ENCODE results near the gene NBEAL1. TPM values are rescaled to one million over a fixed set of nuclear protein-coding genes. Genes with fewer than 3 reads are reported as not detected.
"Not testable (repeated sequence)": the region's sequence is repeated elsewhere in the genome, so short reads cannot be mapped to it uniquely, and the experiment has no call there.

Gene NBEAL1
- total RNA-seq, 4 donors from 2014 or later: 20.5 to 24.1 (median 23.1) TPM

DNA sequence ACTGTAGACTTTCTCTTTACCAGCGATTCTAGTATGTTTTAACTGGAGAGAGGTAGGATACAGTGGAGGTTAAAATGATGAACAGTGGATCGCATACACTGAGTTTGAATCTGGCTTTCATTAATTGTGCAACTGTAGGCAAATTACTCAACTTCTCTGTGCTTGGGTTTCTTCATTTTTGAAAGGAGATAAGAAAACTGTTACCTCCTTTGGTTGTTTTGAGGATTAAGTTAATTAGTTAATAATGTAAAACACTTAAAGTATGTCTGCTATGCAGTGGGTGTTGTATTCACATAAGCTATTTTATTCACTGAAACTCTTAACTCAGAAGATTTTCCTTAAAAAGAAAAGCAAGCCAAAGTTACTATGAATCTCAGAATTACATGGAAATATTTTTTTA is 112.3 kb downstream of the NBEAL1 start:
- Histone ChIP-seq H3K4me1 (no peaks in the 10 kb centered on the region), H3K4me3 (no peak overlapping the region), H3K9me3 (no peaks in the 10 kb centered on the region), H3K27me3 (no peaks in the 10 kb centered on the region), H3K27ac (replicated peaks in 1 of 4) (no peak overlapping the region), H3K36me3 (peaks cover 13 to 93% (median 56%) of the 10 kb centered on the region in 4 donors)
- WGBS: 84% methylated on average over 2 of the region's 2 CpGs
- TF ChIP-seq, protein P1, sequence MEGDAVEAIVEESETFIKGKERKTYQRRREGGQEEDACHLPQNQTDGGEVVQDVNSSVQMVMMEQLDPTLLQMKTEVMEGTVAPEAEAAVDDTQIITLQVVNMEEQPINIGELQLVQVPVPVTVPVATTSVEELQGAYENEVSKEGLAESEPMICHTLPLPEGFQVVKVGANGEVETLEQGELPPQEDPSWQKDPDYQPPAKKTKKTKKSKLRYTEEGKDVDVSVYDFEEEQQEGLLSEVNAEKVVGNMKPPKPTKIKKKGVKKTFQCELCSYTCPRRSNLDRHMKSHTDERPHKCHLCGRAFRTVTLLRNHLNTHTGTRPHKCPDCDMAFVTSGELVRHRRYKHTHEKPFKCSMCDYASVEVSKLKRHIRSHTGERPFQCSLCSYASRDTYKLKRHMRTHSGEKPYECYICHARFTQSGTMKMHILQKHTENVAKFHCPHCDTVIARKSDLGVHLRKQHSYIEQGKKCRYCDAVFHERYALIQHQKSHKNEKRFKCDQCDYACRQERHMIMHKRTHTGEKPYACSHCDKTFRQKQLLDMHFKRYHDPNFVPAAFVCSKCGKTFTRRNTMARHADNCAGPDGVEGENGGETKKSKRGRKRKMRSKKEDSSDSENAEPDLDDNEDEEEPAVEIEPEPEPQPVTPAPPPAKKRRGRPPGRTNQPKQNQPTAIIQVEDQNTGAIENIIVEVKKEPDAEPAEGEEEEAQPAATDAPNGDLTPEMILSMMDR (IDR thresholded peaks at IDR 0.05): no peak
- TF ChIP-seq EP300 (IDR thresholded peaks at IDR 0.05) (no peak), POLR2AphosphoS5 (IDR thresholded peaks at IDR 0.05) (no peak), POLR2A (IDR thresholded peaks at IDR 0.05; ENCODE audit: low read depth) (no peak)
- intact Hi-C loops (cut with DNase I): no loop called here
- DNase-seq (ENCODE audit: extremely low spot score): no peak

DNA sequence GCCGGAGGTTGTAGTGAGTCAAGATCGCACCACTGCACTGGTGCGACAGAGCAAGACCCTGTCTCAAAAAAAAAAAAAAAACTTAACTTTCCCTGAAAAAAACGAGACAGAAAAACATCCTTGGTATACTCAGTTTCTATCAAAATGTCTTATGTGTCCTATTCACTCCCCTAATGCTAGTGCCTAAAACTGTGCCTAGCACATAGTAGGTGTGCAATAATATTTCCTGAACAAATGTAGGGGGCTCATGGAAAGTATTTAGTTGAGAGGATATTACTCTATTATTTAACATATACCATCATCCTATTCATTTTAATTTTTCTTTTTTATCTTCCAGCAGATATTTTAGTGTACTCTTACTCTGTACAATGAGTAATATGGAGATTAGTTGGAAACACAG is 120.4 kb downstream of the NBEAL1 start:
- Histone ChIP-seq H3K9me3 (no peaks in the 10 kb centered on the region), H3K36me3 (peaks cover 4 to 77% (median 42%) of the 10 kb centered on the region in 4 donors), H3K27me3 (no peaks in the 10 kb centered on the region), H3K4me1 (no peaks in the 10 kb centered on the region), H3K4me3 (no peak overlapping the region), H3K27ac (replicated peaks in 1 of 4) (no peak overlapping the region)
- TF ChIP-seq POLR2A (IDR thresholded peaks at IDR 0.05; ENCODE audit: low read depth): no peak
- TF ChIP-seq, protein P1 (IDR thresholded peaks at IDR 0.05): no peak
- intact Hi-C loops (cut with DNase I): no loop called here
- 94% methylated on average over 4 of the region's 4 CpGs for WGBS
- DNase-seq (ENCODE audit: extremely low spot score): no peak

DNA sequence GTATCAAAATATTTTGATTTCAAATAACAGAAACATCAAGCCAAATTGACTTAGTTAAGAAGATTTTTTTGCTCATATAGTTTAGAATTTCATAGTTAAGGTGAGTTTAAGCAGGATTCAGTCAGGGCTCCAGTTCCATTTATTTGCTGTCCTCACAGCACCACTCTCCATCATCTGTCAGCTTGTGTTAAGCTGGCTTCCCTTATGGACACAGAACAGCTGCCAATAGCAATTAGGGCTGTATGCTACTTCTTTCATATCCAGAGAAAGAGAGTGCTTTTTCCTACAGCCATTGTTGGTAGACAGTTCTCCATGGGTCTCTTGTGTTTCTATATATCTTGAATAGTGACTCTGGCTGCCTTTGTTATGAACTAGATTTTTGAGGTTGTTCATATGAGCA is 128.7 kb downstream of the NBEAL1 start:
- H3K27me3 ChIP-seq: no peaks in the 10 kb centered on the region
- intact Hi-C loops (cut with DNase I): no loop called here
- TF ChIP-seq, protein P1 (IDR thresholded peaks at IDR 0.05): no peak
- TF ChIP-seq POLR2A (IDR thresholded peaks at IDR 0.05; ENCODE audit: low read depth) (no peak), POLR2AphosphoS5 (IDR thresholded peaks at IDR 0.05) (no peak), EP300 (IDR thresholded peaks at IDR 0.05) (no peak)
- H3K27ac ChIP-seq (replicated peaks in 1 of 4): no peak overlapping the region
- H3K36me3 ChIP-seq: peaks cover 0 to 61% (median 28%) of the 10 kb centered on the region in 4 donors
- no peak overlapping the region for H3K4me3 ChIP-seq
- DNase-seq (ENCODE audit: extremely low spot score): no peak
- no peaks in the 10 kb centered on the region for H3K9me3 ChIP-seq
- H3K4me1 ChIP-seq: peaks cover 0 to 7% (median 0%) of the 10 kb centered on the region in 4 donors

DNA sequence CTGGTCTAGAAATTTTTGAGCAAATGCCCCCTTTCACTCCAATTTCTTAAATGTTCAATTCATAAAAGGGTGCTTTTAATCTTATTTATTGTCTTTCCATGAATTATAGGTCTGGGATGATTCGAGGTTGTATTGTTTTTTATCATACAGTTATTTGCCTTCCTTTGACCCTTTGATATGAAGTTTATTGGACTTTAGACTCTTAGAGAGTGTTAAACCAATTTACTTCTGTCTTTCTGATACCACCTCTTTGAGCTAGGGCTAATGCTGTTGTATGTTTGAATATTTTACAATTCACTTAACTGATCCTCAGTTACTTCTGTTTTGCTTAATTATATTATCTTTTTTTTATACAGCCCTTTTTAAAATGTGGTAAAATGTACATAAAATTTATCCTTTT is 134.5 kb downstream of the NBEAL1 start:
- H3K27ac ChIP-seq (replicated peaks in 1 of 4): no peak overlapping the region
- no peak overlapping the region for H3K4me3 ChIP-seq
- TF ChIP-seq POLR2AphosphoS5 (IDR thresholded peaks at IDR 0.05) (no peak), POLR2A (IDR thresholded peaks at IDR 0.05; ENCODE audit: low read depth) (no peak), EP300 (IDR thresholded peaks at IDR 0.05) (no peak)
- TF ChIP-seq, protein P1 (IDR thresholded peaks at IDR 0.05): no peak
- no peaks in the 10 kb centered on the region for H3K9me3 ChIP-seq
- intact Hi-C loops (cut with DNase I): no loop called here
- H3K36me3 ChIP-seq: peaks cover 5 to 62% (median 38%) of the 10 kb centered on the region in 4 donors
- DNase-seq (ENCODE audit: extremely low spot score): no peak
- WGBS: 94% methylated on average over 1 of the region's 1 CpG
- peaks cover 0 to 7% (median 0%) of the 10 kb centered on the region in 4 donors for H3K4me1 ChIP-seq
- H3K27me3 ChIP-seq: no peaks in the 10 kb centered on the region

DNA sequence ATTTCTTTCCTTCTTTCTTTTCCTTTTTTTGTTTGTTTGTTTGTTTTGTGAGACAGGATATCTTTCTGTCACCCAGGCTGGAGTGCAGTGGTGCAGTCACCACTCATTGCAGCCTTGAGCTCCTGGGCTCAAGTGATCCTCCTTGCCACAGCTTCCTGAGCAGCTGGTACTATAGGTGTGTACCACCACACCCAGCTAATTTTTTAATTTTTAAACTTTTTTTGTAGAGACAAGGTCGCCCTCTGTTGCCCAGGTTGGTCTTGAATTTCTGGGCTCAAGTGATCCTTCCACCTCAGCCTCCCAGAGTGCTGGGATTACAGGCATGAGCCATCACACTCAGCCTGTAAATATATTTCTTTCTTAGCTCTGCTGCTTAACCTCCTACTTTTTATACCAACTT is 140.7 kb downstream of the NBEAL1 start:
- Histone ChIP-seq H3K4me1 (peaks cover 0 to 4% (median 0%) of the 10 kb centered on the region in 4 donors), H3K36me3 (peaks cover 5 to 47% (median 30%) of the 10 kb centered on the region in 4 donors), H3K27me3 (no peaks in the 10 kb centered on the region), H3K9me3 (no peaks in the 10 kb centered on the region), H3K4me3 (no peak overlapping the region), H3K27ac (replicated peaks in 1 of 4) (no peak overlapping the region)
- 74% methylated on average over 1 of the region's 1 CpG for WGBS
- TF ChIP-seq EP300 (IDR thresholded peaks at IDR 0.05) (no peak), POLR2AphosphoS5 (IDR thresholded peaks at IDR 0.05) (no peak), POLR2A (IDR thresholded peaks at IDR 0.05; ENCODE audit: low read depth) (no peak)
- TF ChIP-seq, protein P1 (IDR thresholded peaks at IDR 0.05): no peak
- intact Hi-C loops (cut with DNase I): no loop called here
- no peak for DNase-seq (ENCODE audit: extremely low spot score)

DNA sequence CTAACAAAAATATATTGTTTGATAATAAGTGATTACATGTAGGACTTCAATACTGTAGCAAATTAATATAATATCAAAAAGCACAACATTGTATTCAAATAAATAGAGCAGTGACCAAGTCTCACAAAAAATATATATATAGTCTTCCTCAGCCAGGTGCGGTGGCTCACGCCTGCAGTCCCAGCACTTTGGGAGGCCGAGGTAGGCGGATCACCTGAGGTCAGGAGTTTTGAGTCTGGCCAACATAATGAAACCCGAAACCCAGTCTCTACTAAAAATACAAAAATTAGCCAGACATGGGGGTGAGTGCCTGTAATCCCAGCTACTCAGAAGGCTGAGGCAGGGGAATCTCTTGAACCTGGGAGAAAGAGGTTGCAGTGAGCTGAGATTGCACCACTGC is 148.0 kb downstream of the NBEAL1 start:
- intact Hi-C loops (cut with DNase I); DNase-seq (ENCODE audit: extremely low spot score); H3K27me3 ChIP-seq; H3K4me1 ChIP-seq; H3K4me3 ChIP-seq; H3K27ac ChIP-seq (replicated peaks in 1 of 4); H3K9me3 ChIP-seq: not testable (repeated sequence)
- WGBS: 98% methylated on average over 5 of the region's 5 CpGs
- peaks cover 3 to 58% (median 29%) of the 10 kb centered on the region in 4 donors for H3K36me3 ChIP-seq
